Measurements from ENCODE around the gene ADSL. TPM values are rescaled to one million over a fixed set of nuclear protein-coding genes. Genes with fewer than 3 reads are reported as not detected.

The ADSL gene
- total and polyA plus RNA-seq, 11 donors = 35.5 to 131 (median 52.0) TPM

GRCh38 chr22:40436505-40437431 is 90.5 kb downstream of the ADSL start:
- WGBS, 4 donors = 19 to 20% (median 20%) methylated on average over 12 of the region's 12 CpGs
- peak overlapping the region in 8 of 12 donors; percentile 11 to 51 (median 22) for H3K4me3 ChIP-seq
- peaks cover 0 to 94% (median 30%) of the 10 kb centered on the region in 12 donors for H3K4me1 ChIP-seq
- peak overlapping the region; percentile 10 to 78 (median 58) for H3K27ac ChIP-seq
- peak; percentile 58 to 82 (median 78) for TF ChIP-seq CTCF (IDR thresholded peaks at IDR 0.05)
- no peak for TF ChIP-seq POLR2A (IDR thresholded peaks at IDR 0.05)
- ATAC-seq (peak; percentile 53 to 72 (median 70)), DNase-seq (peak in 2 of 5 donors; percentile 42 to 66)
- intact Hi-C loops (cut with DNase I) = loop anchor here (1.0 to 10.0 kb wide), 11 partner anchors 48 to 338 kb away; no protein-coding TSS in a partner anchor
- H3K36me3 ChIP-seq = peaks cover 0 to 29% (median 11%) of the 10 kb centered on the region in 9 donors
- no peaks in the 10 kb centered on the region for H3K27me3 ChIP-seq
- H3K9me3 ChIP-seq = no peaks in the 10 kb centered on the region

Other genes starting within 250 kb of the ADSL start
- 10 to 100 TPM; 32.7 to 62.4 (median 41.1) TPM for gene TNRC6B, start 168.6 kb upstream of the ADSL start, total RNA-seq
- 10 to 100 TPM; 13.2 to 18.3 TPM for gene TNRC6B, start 168.6 kb upstream of the ADSL start, polyA plus RNA-seq
- gene SGSM3, start 24.1 kb downstream of the ADSL start, total RNA-seq = 10 to 100 TPM; 30.3 to 43.7 (median 31.7) TPM
- 10 to 100 TPM; 38.3 to 42.8 TPM for gene SGSM3, start 24.1 kb downstream of the ADSL start, polyA plus RNA-seq